SU-DHL-6 (cell line): ENCODE results near the gene OR10C1.

Experiments
- CTCF ChIP-seq: fragments of 200-600 bp; sonication (generic); IDR thresholded peaks from one replicate; pipeline ENCODE4 v1.5.1; 2017; ENCODE audit warnings: antibody characterized with exemption, mild to moderate bottlenecking, low read length, moderate library complexity; ENCODE audit not compliant: insufficient read depth, poor library complexity, severe bottlenecking
- EZH2phosphoT487 ChIP-seq: fragments of 200-600 bp; sonication (generic), shearing (Covaris generic); conservative IDR thresholded peaks from 2 replicates; pipeline ENCODE4 v1.6.1; 2018; ENCODE audit warnings: mild to moderate bottlenecking, antibody characterized with exemption, low read length, moderate library complexity, mixed read lengths

GRCh38 chr6:29479560-29479959 is 40.5 kb downstream of the OR10C1 start:
- TF ChIP-seq CTCF = no peak
- TF ChIP-seq EZH2phosphoT487 = no peak
